ENCODE results near the gene SRGAP2B. TPM values are rescaled to one million over a fixed set of nuclear protein-coding genes. Genes with fewer than 3 reads are reported as not detected.
"Not testable (repeated sequence)": the region's sequence is repeated elsewhere in the genome, so short reads cannot be mapped to it uniquely, and the experiment has no call there.

SRGAP2B gene
- total and polyA plus RNA-seq, 4 donors: 2.4 to 14.3 (median 6.2) TPM

DNA sequence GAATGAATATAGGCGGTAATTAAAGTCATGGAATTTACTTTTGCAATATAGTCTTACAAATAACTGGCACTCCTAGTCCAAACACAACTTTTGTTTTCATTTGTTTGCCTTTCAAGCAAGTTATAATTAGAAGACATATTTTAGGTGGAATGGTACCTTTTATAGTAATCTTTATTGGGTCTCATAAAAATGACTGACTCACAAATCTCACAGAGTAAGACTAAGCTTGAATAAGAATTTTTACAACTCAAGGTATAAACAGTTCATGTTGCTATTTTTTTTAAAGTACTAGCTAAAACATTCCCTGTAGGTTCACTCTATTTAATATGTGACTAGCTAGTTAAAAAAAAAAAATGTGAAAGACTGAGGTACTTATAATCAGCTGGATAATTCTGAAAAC lies 6.6 kb upstream of the SRGAP2B start:
- H3K27ac ChIP-seq (ENCODE audit: low read depth in 1 of 2, low read length in 2 of 2); H3K9me3 ChIP-seq (ENCODE audit: control insufficient read depth in 4 of 4, low read length in 3 of 4); H3K9ac ChIP-seq (ENCODE audit: low read depth in 1 of 2, low read length in 2 of 2); H3K27me3 ChIP-seq (ENCODE audit: control insufficient read depth in 4 of 4, insufficient read depth in 4 of 4, low read length in 3 of 4); DNase-seq (ENCODE audit: low spot score); H3K4me1 ChIP-seq (ENCODE audit: control insufficient read depth in 4 of 4, insufficient read depth in 4 of 4, low read length in 3 of 4); H3K36me3 ChIP-seq (ENCODE audit: control insufficient read depth in 4 of 4, insufficient read depth in 3 of 4, low read depth in 1 of 4, low read length in 3 of 4); H3K4me3 ChIP-seq (ENCODE audit: low read depth in 1 of 3, low read length in 3 of 3): not testable (repeated sequence)
- WGBS: 94% methylated on average over 1 of the region's 1 CpG

DNA sequence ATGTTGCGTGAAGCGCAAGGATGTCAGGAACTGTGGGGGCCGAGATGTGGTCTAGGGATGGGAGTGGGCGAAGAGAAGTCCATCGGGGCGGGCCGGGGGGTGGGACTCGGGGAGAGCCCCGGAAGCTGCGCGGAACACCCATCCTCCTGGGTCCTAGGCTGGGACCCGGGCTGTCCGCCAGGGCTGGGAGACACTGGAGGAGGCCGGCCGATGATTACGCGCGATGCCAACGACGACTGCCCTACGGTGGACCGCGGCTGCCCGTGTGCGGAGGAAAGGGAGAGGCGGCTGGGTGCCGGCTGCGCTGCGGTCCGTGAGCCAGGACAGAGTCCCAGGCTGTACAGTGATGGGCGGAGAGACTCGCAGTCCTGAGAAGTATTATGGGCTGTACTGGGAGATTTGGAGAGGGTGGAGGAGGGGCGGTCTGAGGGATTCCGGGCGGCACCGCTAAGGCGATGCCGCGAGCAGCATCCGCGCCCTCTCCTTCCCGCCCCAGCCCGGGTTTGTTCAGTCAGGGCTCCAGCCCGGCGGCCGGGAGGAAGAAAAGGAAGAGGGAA lies 395 bp downstream of the SRGAP2B start:
- H3K9ac ChIP-seq (ENCODE audit: low read depth in 1 of 2, low read length in 2 of 2): not testable (repeated sequence)
- 0% methylated on average over 10 of the region's 46 CpGs for WGBS

GRCh38 chr1:145093517-145094149 lies 1.5 kb downstream of the SRGAP2B start:
- DNase-seq (ENCODE audit: low spot score): peak; percentile 32
- H3K9me3 ChIP-seq (ENCODE audit: control insufficient read depth in 4 of 4, low read length in 3 of 4); H3K27me3 ChIP-seq (ENCODE audit: control insufficient read depth in 4 of 4, insufficient read depth in 4 of 4, low read length in 3 of 4); H3K9ac ChIP-seq (ENCODE audit: low read depth in 1 of 2, low read length in 2 of 2); H3K4me1 ChIP-seq (ENCODE audit: control insufficient read depth in 4 of 4, insufficient read depth in 4 of 4, low read length in 3 of 4); H3K27ac ChIP-seq (ENCODE audit: low read depth in 1 of 2, low read length in 2 of 2); H3K36me3 ChIP-seq (ENCODE audit: control insufficient read depth in 4 of 4, insufficient read depth in 3 of 4, low read depth in 1 of 4, low read length in 3 of 4): not testable (repeated sequence)
- WGBS: 2% methylated on average over 25 of the region's 47 CpGs
- peak overlapping the region in 1 of 3 donors; percentile 43 for H3K4me3 ChIP-seq (ENCODE audit: low read depth in 1 of 3, low read length in 3 of 3)

More for the DNA sequence above, 395 bp downstream of the SRGAP2B start:
- DNase-seq (ENCODE audit: low spot score); H3K36me3 ChIP-seq (ENCODE audit: control insufficient read depth in 4 of 4, insufficient read depth in 3 of 4, low read depth in 1 of 4, low read length in 3 of 4); H3K4me1 ChIP-seq (ENCODE audit: control insufficient read depth in 4 of 4, insufficient read depth in 4 of 4, low read length in 3 of 4); H3K27me3 ChIP-seq (ENCODE audit: control insufficient read depth in 4 of 4, insufficient read depth in 4 of 4, low read length in 3 of 4); H3K9me3 ChIP-seq (ENCODE audit: control insufficient read depth in 4 of 4, low read length in 3 of 4): not testable (repeated sequence)
- Histone ChIP-seq H3K4me3 (ENCODE audit: low read depth in 1 of 3, low read length in 3 of 3) (peak overlapping the region in 2 of 3 donors; percentile 30 to 31), H3K27ac (ENCODE audit: low read depth in 1 of 2, low read length in 2 of 2) (peak overlapping the region in 1 of 2 donors; percentile 46)

DNA sequence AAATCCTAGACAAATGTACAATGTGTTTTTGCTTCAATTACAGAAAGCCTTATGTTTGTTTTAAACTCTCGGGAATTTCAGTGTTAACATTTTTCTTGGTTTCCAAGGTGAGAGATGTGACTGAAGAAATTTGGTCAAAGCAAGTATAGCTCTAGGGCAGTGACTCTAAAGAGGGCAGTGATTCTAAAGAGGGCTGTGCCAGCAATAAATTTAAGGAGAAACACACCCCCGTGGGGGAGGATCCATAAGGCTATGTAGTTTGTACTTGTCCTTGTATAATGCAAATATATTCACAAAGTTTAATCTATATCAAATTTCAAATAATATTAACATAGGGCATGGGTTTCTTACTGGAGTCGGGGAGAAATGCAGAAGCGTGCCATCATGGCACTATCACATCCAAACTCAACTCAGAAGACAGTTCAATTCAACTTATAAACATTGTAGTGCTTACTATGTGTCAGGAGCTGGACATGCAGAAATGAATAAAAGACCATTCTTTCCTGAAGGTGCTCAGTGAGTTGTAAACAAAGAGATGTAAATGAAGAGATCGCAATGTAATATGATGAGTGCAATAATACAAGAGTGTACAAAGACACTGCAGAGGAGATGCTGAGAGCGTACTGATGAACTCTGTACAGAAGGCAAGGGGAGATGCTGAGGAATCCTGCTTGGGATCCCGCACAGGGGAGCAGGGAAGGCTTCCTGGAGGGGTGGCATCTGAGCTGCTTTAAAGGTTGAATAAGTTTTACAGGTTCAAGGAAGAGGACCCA lies 12.5 kb downstream of the SRGAP2B start:
- not testable (repeated sequence) for H3K9ac ChIP-seq (ENCODE audit: low read depth in 1 of 2, low read length in 2 of 2); H3K9me3 ChIP-seq (ENCODE audit: control insufficient read depth in 4 of 4, low read length in 3 of 4); H3K4me3 ChIP-seq (ENCODE audit: low read depth in 1 of 3, low read length in 3 of 3); H3K4me1 ChIP-seq (ENCODE audit: control insufficient read depth in 4 of 4, insufficient read depth in 4 of 4, low read length in 3 of 4); DNase-seq (ENCODE audit: low spot score); H3K36me3 ChIP-seq (ENCODE audit: control insufficient read depth in 4 of 4, insufficient read depth in 3 of 4, low read depth in 1 of 4, low read length in 3 of 4); H3K27me3 ChIP-seq (ENCODE audit: control insufficient read depth in 4 of 4, insufficient read depth in 4 of 4, low read length in 3 of 4); H3K27ac ChIP-seq (ENCODE audit: low read depth in 1 of 2, low read length in 2 of 2)
- 96% methylated on average over 3 of the region's 7 CpGs for WGBS

DNA sequence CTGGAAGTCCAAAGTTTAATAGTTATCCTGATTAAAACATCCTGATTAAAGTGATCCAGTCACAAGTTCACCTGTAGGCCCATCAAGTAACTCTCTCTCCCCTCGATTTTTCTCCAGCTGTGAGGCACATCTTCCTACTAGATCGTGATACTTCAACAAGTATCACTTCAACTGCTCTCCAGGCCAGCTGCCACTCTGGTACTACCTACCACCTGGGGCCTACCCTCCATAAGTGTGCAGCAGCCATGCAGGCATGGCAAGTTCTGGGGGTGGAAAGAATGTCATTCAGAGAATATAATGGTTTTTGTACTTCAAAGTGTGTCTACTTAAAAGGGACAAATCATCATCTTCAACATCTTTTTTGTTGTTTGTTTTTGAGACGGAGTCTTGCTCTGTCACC lies 14.9 kb downstream of the SRGAP2B start:
- not testable (repeated sequence) for H3K9ac ChIP-seq (ENCODE audit: low read depth in 1 of 2, low read length in 2 of 2); H3K4me3 ChIP-seq (ENCODE audit: low read depth in 1 of 3, low read length in 3 of 3); DNase-seq (ENCODE audit: low spot score); H3K9me3 ChIP-seq (ENCODE audit: control insufficient read depth in 4 of 4, low read length in 3 of 4); H3K27me3 ChIP-seq (ENCODE audit: control insufficient read depth in 4 of 4, insufficient read depth in 4 of 4, low read length in 3 of 4); H3K36me3 ChIP-seq (ENCODE audit: control insufficient read depth in 4 of 4, insufficient read depth in 3 of 4, low read depth in 1 of 4, low read length in 3 of 4); H3K27ac ChIP-seq (ENCODE audit: low read depth in 1 of 2, low read length in 2 of 2); H3K4me1 ChIP-seq (ENCODE audit: control insufficient read depth in 4 of 4, insufficient read depth in 4 of 4, low read length in 3 of 4)
- 95% methylated on average over 2 of the region's 3 CpGs for WGBS

DNA sequence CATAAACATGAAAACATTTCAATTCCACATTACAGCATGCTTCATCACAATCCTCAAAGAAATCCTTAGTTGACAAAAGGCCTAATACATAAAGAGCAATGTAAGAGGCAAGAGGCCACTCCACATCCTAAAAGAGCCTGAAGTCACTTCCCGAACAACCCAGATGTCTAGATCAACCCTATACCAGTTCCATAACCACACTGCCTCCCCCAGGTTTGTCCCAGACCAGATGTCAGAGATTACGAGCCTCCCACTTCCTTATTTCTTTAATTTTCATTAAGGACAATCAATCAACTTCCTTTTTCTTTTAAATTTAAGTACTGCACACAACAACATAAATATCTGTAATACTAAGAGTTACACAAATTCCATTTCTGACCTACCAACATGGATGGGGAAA lies 15.4 kb downstream of the SRGAP2B start:
- DNase-seq (ENCODE audit: low spot score); H3K9me3 ChIP-seq (ENCODE audit: control insufficient read depth in 4 of 4, low read length in 3 of 4); H3K36me3 ChIP-seq (ENCODE audit: control insufficient read depth in 4 of 4, insufficient read depth in 3 of 4, low read depth in 1 of 4, low read length in 3 of 4); H3K4me1 ChIP-seq (ENCODE audit: control insufficient read depth in 4 of 4, insufficient read depth in 4 of 4, low read length in 3 of 4); H3K4me3 ChIP-seq (ENCODE audit: low read depth in 1 of 3, low read length in 3 of 3); H3K27ac ChIP-seq (ENCODE audit: low read depth in 1 of 2, low read length in 2 of 2); H3K27me3 ChIP-seq (ENCODE audit: control insufficient read depth in 4 of 4, insufficient read depth in 4 of 4, low read length in 3 of 4); H3K9ac ChIP-seq (ENCODE audit: low read depth in 1 of 2, low read length in 2 of 2): not testable (repeated sequence)
- 85% methylated on average over 2 of the region's 2 CpGs for WGBS

DNA sequence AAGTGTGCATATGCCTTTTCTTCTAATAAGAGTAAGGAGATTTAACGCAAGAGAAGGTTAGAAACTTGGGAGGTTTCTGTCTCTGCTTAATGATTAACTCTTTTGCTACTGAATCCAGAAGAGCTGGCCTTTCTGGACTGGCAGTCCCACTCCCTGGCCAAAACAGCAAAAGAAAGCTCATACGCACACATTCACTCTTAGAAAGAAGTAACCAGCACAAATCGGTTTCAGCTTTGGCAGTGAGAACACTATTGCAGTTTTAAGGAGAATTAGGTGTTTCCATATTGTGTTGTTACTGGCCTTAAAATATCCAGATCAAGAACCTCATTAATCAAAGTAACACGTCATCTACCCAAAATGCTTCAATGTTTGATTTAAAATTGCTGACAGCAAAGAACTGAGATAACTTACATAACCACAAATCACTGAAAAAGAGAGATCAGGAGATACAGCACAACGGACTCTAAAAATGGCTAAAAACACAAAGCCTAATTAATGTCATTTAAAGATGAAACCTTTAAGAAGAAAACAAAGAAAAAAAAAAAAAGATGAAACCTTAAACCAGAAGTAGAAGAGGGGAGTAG lies 16.2 kb downstream of the SRGAP2B start:
- not testable (repeated sequence) for DNase-seq (ENCODE audit: low spot score); H3K27me3 ChIP-seq (ENCODE audit: control insufficient read depth in 4 of 4, insufficient read depth in 4 of 4, low read length in 3 of 4); H3K9ac ChIP-seq (ENCODE audit: low read depth in 1 of 2, low read length in 2 of 2); H3K4me3 ChIP-seq (ENCODE audit: low read depth in 1 of 3, low read length in 3 of 3); H3K27ac ChIP-seq (ENCODE audit: low read depth in 1 of 2, low read length in 2 of 2); H3K4me1 ChIP-seq (ENCODE audit: control insufficient read depth in 4 of 4, insufficient read depth in 4 of 4, low read length in 3 of 4); H3K9me3 ChIP-seq (ENCODE audit: control insufficient read depth in 4 of 4, low read length in 3 of 4); H3K36me3 ChIP-seq (ENCODE audit: control insufficient read depth in 4 of 4, insufficient read depth in 3 of 4, low read depth in 1 of 4, low read length in 3 of 4)
- no CpG with 5 or more reads among the region's 5 CpGs for WGBS

Measured in liver (tissue), 9 donors.